GM12878 (cell line): Measurements from ENCODE around the gene HNRNPM. TPM values are rescaled to one million over a fixed set of nuclear protein-coding genes. Genes with fewer than 3 reads are reported as not detected.

Experiments used
- ATAC-seq: fragments of 200-7000 bp; cut with Tn5 transposase; 3 replicates; pipeline ENCODE4 v1.9.1; 2020; ENCODE audit warnings: mild to moderate bottlenecking, moderate library complexity
- BruUV-seq: library from RNA; stranded (reverse); fragments of 400-500 nt; replicated peaks from 2 replicates; lab custom pipeline; 2021; lab: Mats Ljungman, UMichigan
- CTCF ChIA-PET: fragments of 300-600 bp; sonication (Branson Sonifier 250); formaldehyde crosslinking; extraction: SDS; loops from one replicate; lab custom pipeline; 2021; ENCODE audit warnings: inconsistent platforms; lab: Yijun Ruan, JAX
- POLR2A ChIA-PET: fragments of 350-600 bp; formaldehyde crosslinking; extraction: SDS; loops from one replicate; lab custom pipeline; 2021; ENCODE audit warnings: inconsistent platforms; lab: Charles Lee
- RAD21 ChIA-PET: fragments of 300-600 bp; sonication (Branson Sonifier 250); formaldehyde crosslinking; loops from one replicate; lab custom pipeline; 2023; ENCODE audit warnings: antibody characterized with exemption; ENCODE audit not compliant: unreplicated experiment; lab: Charles Lee
- SMC1A ChIA-PET: fragments of 300-600 bp; sonication (Branson Sonifier 250); formaldehyde crosslinking; loops from one replicate; lab custom pipeline; 2023; ENCODE audit not compliant: unreplicated experiment, uncharacterized antibody; lab: Charles Lee
- DNase-seq: peaks from one replicate; pipeline ENCODE4 v3.0.0-alpha.2; 2011; ENCODE audit warnings: low read depth, low spot score
- FAIRE-seq: peaks from 3 replicates; lab custom pipeline; 2011; peaks lifted over from hg19 to GRCh38; lab: Jason Lieb, UNC
- H2AFZ ChIP-seq: 2 replicates; pipeline ENCODE4 v1.6.0; 2011; ENCODE audit warnings: low read depth, low read length, control low read depth; ENCODE audit not compliant: control insufficient read depth
- H3K27ac ChIP-seq: 2 replicates; pipeline ENCODE4 v1.5.1; 2011; ENCODE audit warnings: control low read depth; ENCODE audit not compliant: control insufficient read depth, insufficient read depth
- H3K27me3 ChIP-seq, 2 experiments: replicated peaks in 1 of 2; 2 replicates each; pipeline versions ENCODE4 v1.6.0 to v1.6.1; 2011; ENCODE audit warnings: low read length in 1 of 2; ENCODE audit not compliant: control insufficient read depth in 2 of 2, insufficient read depth in 2 of 2
- H3K36me3 ChIP-seq, 2 experiments: 2 replicates each; pipeline ENCODE4 v1.5.1; 2011; ENCODE audit warnings: low read length in 1 of 2; ENCODE audit not compliant: control insufficient read depth in 2 of 2, insufficient read depth in 2 of 2
- H3K4me1 ChIP-seq: 2 replicates; pipeline ENCODE4 v1.6.1; 2011; ENCODE audit warnings: mild to moderate bottlenecking, low read length, moderate library complexity, mixed read lengths; ENCODE audit not compliant: control insufficient read depth, insufficient read depth
- H3K4me2 ChIP-seq: 2 replicates; pipeline ENCODE4 v1.6.0; 2011; ENCODE audit warnings: control low read depth; ENCODE audit not compliant: control insufficient read depth, insufficient read depth
- H3K4me3 ChIP-seq: fragments of 200-600 bp; sonication (generic); 2 replicates; pipeline ENCODE4 v1.5.1; 2016
- H3K79me2 ChIP-seq: 2 replicates; pipeline ENCODE4 v1.6.0; 2011; ENCODE audit warnings: low read length; ENCODE audit not compliant: control insufficient read depth, insufficient read depth
- H3K9ac ChIP-seq: 2 replicates; pipeline ENCODE4 v1.8.0; 2011; ENCODE audit warnings: low read length, control low read depth, mixed read lengths; ENCODE audit not compliant: control insufficient read depth, insufficient read depth
- H3K9me3 ChIP-seq: replicated peaks from 3 replicates; pipeline ENCODE4 v1.5.1; 2011; ENCODE audit warnings: mild to moderate bottlenecking, low read length; ENCODE audit not compliant: control insufficient read depth, insufficient read depth
- H4K20me1 ChIP-seq: 2 replicates; pipeline ENCODE4 v1.6.0; 2011; ENCODE audit not compliant: control insufficient read depth, insufficient read depth
- CBX5 ChIP-seq: sonication (generic); IDR thresholded peaks from 2 replicates; pipeline ENCODE4 v1.6.1; 2016; ENCODE audit warnings: low read depth, moderate library complexity, mild to moderate bottlenecking, inconsistent platforms
- FOS ChIP-seq: IDR thresholded peaks from 3 replicates; pipeline ENCODE4 v1.6.1; 2011; ENCODE audit warnings: borderline replicate concordance; ENCODE audit not compliant: insufficient read length; ENCODE audit errors: extremely low read depth
- FOXM1 ChIP-seq: IDR thresholded peaks from 2 replicates; pipeline ENCODE4 v1.6.1; 2012; ENCODE audit warnings: low read depth, mild to moderate bottlenecking, inconsistent platforms, low read length, moderate library complexity
- HDAC6 ChIP-seq: fragments of 200-600 bp; sonication (generic); IDR thresholded peaks from one replicate; pipeline ENCODE4 v1.8.0; 2017; ENCODE audit warnings: antibody characterized with exemption; ENCODE audit not compliant: unreplicated experiment
- PML ChIP-seq: IDR thresholded peaks from 2 replicates; pipeline ENCODE4 v1.6.1; 2012; ENCODE audit warnings: low read length, inconsistent platforms
- RFX5 ChIP-seq: IDR thresholded peaks from 2 replicates; pipeline ENCODE4 v1.6.1; 2011; ENCODE audit warnings: low read depth, low read length, improper control_type of control experiment
- SMARCA5 ChIP-seq: fragments of 450-650 bp; IDR thresholded peaks from 2 replicates; pipeline ENCODE4 v1.6.1; 2017; ENCODE audit warnings: mild to moderate bottlenecking
- ZBTB40 ChIP-seq: fragments of 450-650 bp; IDR thresholded peaks from 2 replicates; pipeline ENCODE4 v1.6.1; 2016; ENCODE audit warnings: mild to moderate bottlenecking, moderate library complexity, borderline replicate concordance
- WGBS: methylation state at CpG from one replicate; pipeline ENCODE4 v1.1.6; 2016; ENCODE audit warnings: low lambda C conversion rate; ENCODE audit not compliant: insufficient replicate concordance, insufficient coverage; ENCODE audit errors: missing lambda C conversion rate; 5-methylcytosine and 5-hydroxymethylcytosine counted together
- in situ Hi-C: fragments of 300-500 bp; cut with MboI; formaldehyde crosslinking; loops from 9 replicates; pipeline ENCODE4 v1.14.3; 2018; ENCODE audit warnings: mixed read lengths
- intact Hi-C: fragments of 100-400 bp; cut with micrococcal nuclease; formaldehyde crosslinking; loops from one replicate; pipeline ENCODE4 v1.14.2; 2022; ENCODE audit not compliant: unreplicated experiment
- polyA plus RNA-seq, 11 experiments: library from polyadenylated mRNA; depleted of rRNA in 4 of 11; unstranded in 6 of 11; stranded (reverse) in 5 of 11; fragments of >200 nt; fragmentation: Nextera tagmentation in 4 of 11; fragmentation: Illumina TruSeq in 1 of 11; extraction: Ambion mirVana in 4 of 11; extraction: Trizol in 1 of 11; gene quantifications; 1 replicate in 1 of 11; 2 replicates in 10 of 11; pipeline versions ENCODE4 v1.2.1 to v1.2.3, GENCODE V29; 2011 to 2016; ENCODE audit warnings: inconsistent platforms in 2 of 11, missing spikeins in 2 of 11, low read depth in 1 of 11
- total RNA-seq, 4 experiments: library from RNA; depleted of rRNA in 3 of 4; stranded (reverse); fragments of >200 nt in 3 of 4; fragmentation: Illumina TruSeq in 1 of 4; extraction: Trizol in 1 of 4; gene quantifications; 2 replicates each; pipeline versions ENCODE4 v1.2.1 to v1.2.3, GENCODE V29; 2013 to 2021
- TF ChIP-seq, protein P1 (sequence below): IDR thresholded peaks from 2 replicates; pipeline ENCODE4 v1.6.1; 2012; ENCODE audit warnings: improper control_type of control experiment, low read depth, low read length; ENCODE audit not compliant: insufficient replicate concordance
- TF ChIP-seq, protein P2 (sequence below): IDR thresholded peaks from 2 replicates; pipeline ENCODE4 v1.6.1; 2012; ENCODE audit warnings: mild to moderate bottlenecking, low read depth, low read length

The HNRNPM gene
- total and polyA plus RNA-seq, 10 of the 15 experiments (the other 5 are each of a cell fraction or from before 2014, with no cell fraction given), result 14.3 to 415 (median 198) TPM

DNA sequence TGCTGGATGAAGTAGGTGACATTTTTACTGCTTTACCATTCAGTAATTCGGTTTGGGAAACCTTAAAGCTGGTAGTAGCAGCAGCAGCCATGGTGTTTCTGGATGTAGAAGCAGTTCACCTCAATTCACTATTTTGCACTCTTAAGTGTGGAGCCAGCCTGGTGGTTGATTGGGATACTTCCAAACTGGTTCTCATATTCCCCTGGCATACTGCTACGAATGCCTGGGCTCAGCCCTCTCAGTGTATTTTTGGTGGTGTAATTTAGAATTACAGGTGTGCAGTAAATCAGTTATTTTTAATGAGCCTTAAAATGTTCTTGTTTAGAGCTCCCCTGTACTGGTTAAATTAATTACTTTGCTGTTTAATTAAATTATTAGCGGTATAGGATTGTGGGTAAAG, 12.4 kb downstream of the HNRNPM start:
- DNase-seq (no peak), FAIRE-seq (no peak), ATAC-seq (no peak)
- intact Hi-C loops (no loop called here), in situ Hi-C loops (no loop called here)
- Histone ChIP-seq H3K9me3 (no peaks in the 10 kb centered on the region), H3K79me2 (peaks cover 99% of the 10 kb centered on the region), H3K36me3 (peaks cover 17 to 51% of the 10 kb centered on the region in 2 experiments), H3K27ac (no peak overlapping the region), H3K9ac (no peak overlapping the region), H3K4me2 (no peak overlapping the region), H3K4me3 (no peak overlapping the region), H3K4me1 (peaks cover 13% of the 10 kb centered on the region), H4K20me1 (peaks cover 42% of the 10 kb centered on the region), H3K27me3 (no peaks in the 10 kb centered on the region), H2AFZ (no peak overlapping the region)
- POLR2A ChIA-PET, result interaction anchor here (1.1 kb wide), 1 partner anchor 13 kb away, joined by 3 read pairs; no protein-coding TSS in a partner anchor
- CTCF ChIA-PET, result interaction anchor here (1.1 to 1.8 kb wide), 2 partner anchors 10 to 122 kb away, joined by 5 to 10 read pairs; no protein-coding TSS in a partner anchor
- SMC1A ChIA-PET, result interaction anchor here (0.6 to 1.9 kb wide), 3 partner anchors 8 to 192 kb away, joined by 3 to 7 read pairs (median 6); no protein-coding TSS in a partner anchor
- RAD21 ChIA-PET, result no interaction called here
- WGBS, result 35% methylated on average over 3 of the region's 3 CpGs
- no TSS peak for BruUV-seq
- no peak for TF ChIP-seq HDAC6
- TF ChIP-seq, protein P1, sequence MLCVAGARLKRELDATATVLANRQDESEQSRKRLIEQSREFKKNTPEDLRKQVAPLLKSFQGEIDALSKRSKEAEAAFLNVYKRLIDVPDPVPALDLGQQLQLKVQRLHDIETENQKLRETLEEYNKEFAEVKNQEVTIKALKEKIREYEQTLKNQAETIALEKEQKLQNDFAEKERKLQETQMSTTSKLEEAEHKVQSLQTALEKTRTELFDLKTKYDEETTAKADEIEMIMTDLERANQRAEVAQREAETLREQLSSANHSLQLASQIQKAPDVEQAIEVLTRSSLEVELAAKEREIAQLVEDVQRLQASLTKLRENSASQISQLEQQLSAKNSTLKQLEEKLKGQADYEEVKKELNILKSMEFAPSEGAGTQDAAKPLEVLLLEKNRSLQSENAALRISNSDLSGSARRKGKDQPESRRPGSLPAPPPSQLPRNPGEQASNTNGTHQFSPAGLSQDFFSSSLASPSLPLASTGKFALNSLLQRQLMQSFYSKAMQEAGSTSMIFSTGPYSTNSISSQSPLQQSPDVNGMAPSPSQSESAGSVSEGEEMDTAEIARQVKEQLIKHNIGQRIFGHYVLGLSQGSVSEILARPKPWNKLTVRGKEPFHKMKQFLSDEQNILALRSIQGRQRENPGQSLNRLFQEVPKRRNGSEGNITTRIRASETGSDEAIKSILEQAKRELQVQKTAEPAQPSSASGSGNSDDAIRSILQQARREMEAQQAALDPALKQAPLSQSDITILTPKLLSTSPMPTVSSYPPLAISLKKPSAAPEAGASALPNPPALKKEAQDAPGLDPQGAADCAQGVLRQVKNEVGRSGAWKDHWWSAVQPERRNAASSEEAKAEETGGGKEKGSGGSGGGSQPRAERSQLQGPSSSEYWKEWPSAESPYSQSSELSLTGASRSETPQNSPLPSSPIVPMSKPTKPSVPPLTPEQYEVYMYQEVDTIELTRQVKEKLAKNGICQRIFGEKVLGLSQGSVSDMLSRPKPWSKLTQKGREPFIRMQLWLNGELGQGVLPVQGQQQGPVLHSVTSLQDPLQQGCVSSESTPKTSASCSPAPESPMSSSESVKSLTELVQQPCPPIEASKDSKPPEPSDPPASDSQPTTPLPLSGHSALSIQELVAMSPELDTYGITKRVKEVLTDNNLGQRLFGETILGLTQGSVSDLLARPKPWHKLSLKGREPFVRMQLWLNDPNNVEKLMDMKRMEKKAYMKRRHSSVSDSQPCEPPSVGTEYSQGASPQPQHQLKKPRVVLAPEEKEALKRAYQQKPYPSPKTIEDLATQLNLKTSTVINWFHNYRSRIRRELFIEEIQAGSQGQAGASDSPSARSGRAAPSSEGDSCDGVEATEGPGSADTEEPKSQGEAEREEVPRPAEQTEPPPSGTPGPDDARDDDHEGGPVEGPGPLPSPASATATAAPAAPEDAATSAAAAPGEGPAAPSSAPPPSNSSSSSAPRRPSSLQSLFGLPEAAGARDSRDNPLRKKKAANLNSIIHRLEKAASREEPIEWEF, result no peak
- TF ChIP-seq, protein P2, sequence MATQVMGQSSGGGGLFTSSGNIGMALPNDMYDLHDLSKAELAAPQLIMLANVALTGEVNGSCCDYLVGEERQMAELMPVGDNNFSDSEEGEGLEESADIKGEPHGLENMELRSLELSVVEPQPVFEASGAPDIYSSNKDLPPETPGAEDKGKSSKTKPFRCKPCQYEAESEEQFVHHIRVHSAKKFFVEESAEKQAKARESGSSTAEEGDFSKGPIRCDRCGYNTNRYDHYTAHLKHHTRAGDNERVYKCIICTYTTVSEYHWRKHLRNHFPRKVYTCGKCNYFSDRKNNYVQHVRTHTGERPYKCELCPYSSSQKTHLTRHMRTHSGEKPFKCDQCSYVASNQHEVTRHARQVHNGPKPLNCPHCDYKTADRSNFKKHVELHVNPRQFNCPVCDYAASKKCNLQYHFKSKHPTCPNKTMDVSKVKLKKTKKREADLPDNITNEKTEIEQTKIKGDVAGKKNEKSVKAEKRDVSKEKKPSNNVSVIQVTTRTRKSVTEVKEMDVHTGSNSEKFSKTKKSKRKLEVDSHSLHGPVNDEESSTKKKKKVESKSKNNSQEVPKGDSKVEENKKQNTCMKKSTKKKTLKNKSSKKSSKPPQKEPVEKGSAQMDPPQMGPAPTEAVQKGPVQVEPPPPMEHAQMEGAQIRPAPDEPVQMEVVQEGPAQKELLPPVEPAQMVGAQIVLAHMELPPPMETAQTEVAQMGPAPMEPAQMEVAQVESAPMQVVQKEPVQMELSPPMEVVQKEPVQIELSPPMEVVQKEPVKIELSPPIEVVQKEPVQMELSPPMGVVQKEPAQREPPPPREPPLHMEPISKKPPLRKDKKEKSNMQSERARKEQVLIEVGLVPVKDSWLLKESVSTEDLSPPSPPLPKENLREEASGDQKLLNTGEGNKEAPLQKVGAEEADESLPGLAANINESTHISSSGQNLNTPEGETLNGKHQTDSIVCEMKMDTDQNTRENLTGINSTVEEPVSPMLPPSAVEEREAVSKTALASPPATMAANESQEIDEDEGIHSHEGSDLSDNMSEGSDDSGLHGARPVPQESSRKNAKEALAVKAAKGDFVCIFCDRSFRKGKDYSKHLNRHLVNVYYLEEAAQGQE, result no peak
- no peak for TF ChIP-seq SMARCA5
- no peak for TF ChIP-seq CBX5
- no peak for TF ChIP-seq PML
- no peak for TF ChIP-seq ZBTB40
- no peak for TF ChIP-seq RFX5
- no peak for TF ChIP-seq FOXM1
- TF ChIP-seq FOS, result no peak
